Retinal pigment epithelial cell (primary cell): ENCODE measurements around the gene RASAL3.
A peak's percentile ranks its signal among the peaks of the same experiment; 100 is the strongest.

ENCODE experiments used
- DNase-seq: peaks from one replicate; pipeline ENCODE4 v3.0.0-alpha.2; 2010; ENCODE audit warnings: low read depth
- H3K4me3 ChIP-seq: 2 replicates; pipeline ENCODE4 v1.5.1; 2011; ENCODE audit warnings: mild to moderate bottlenecking, low read length, control low read depth, moderate library complexity
- CTCF ChIP-seq: conservative IDR thresholded peaks from 2 replicates; pipeline ENCODE4 v1.5.1; 2011; ENCODE audit warnings: low read depth, low read length, control low read depth, inconsistent platforms

Gene RASAL3

GRCh38 chr19:15436826-15437110, 27.6 kb downstream of the RASAL3 start:
- no peak for TF ChIP-seq CTCF
- no peak overlapping the region for H3K4me3 ChIP-seq

GRCh38 chr19:15436012-15436825, 28.1 kb downstream of the RASAL3 start:
- TF ChIP-seq CTCF, result no peak
- no peak for DNase-seq
- H3K4me3 ChIP-seq, result no peak overlapping the region

More at GRCh38 chr19:15436826-15437110, 27.6 kb downstream of the RASAL3 start:
- DNase-seq, result no peak

GRCh38 chr19:15433519-15434069, 30.8 kb downstream of the RASAL3 start:
- DNase-seq, result no peak
- peak overlapping the region; percentile 82 for H3K4me3 ChIP-seq
- no peak for TF ChIP-seq CTCF

- peak; percentile 63 for DNase-seq
- TF ChIP-seq CTCF, result no peak
- H3K4me3 ChIP-seq, result peak overlapping the region; percentile 82
These were observed 31.5 kb downstream of the RASAL3 start for GRCh38 chr19:15432629-15433518.

- H3K4me3 ChIP-seq, result peak overlapping the region; percentile 85
- TF ChIP-seq CTCF, result no peak
These were observed 32.3 kb downstream of the RASAL3 start for GRCh38 chr19:15432018-15432494.

GRCh38 chr19:15431396-15432017, 32.8 kb downstream of the RASAL3 start:
- DNase-seq, result no peak
- no peak for TF ChIP-seq CTCF
- H3K4me3 ChIP-seq, result peak overlapping the region; percentile 85

More at GRCh38 chr19:15432018-15432494, 32.3 kb downstream of the RASAL3 start:
- DNase-seq, result no peak
